CD4-positive, alpha-beta T cell treated with Interferon gamma for 1 hour (primary cell): ENCODE results near the gene EID3.
"Not testable (repeated sequence)": the region's sequence is repeated elsewhere in the genome, so short reads cannot be mapped to it uniquely, and the experiment has no call there.

Source experiments
- DNase-seq: peaks from one replicate; pipeline ENCODE4 v3.0.0-alpha.2; 2020

EID3 gene

GRCh38 chr12:104290320-104290719 lies 13.2 kb upstream of the EID3 start:
- no peak for DNase-seq

GRCh38 chr12:104290855-104291254 lies 12.7 kb upstream of the EID3 start:
- no peak for DNase-seq

- no peak for DNase-seq
Measured at GRCh38 chr12:104291867-104292524, 11.5 kb upstream of the EID3 start.

- DNase-seq: no peak
Measured at GRCh38 chr12:104292872-104293794, 10.4 kb upstream of the EID3 start.

GRCh38 chr12:104294158-104294859 lies 9.2 kb upstream of the EID3 start:
- not testable (repeated sequence) for DNase-seq

- no peak for DNase-seq
Measured at GRCh38 chr12:104294927-104295668, 8.4 kb upstream of the EID3 start.

GRCh38 chr12:104295954-104296353 lies 7.6 kb upstream of the EID3 start:
- DNase-seq: no peak

- no peak for DNase-seq
Measured at GRCh38 chr12:104296718-104297117, 6.8 kb upstream of the EID3 start.

GRCh38 chr12:104297477-104298113 lies 5.9 kb upstream of the EID3 start:
- no peak for DNase-seq

GRCh38 chr12:104299842-104300481 lies 3.6 kb upstream of the EID3 start:
- DNase-seq: no peak

GRCh38 chr12:104304261-104305009 lies 896 bp downstream of the EID3 start:
- no peak for DNase-seq

- DNase-seq: no peak
Measured at GRCh38 chr12:104305349-104305748, 1.8 kb downstream of the EID3 start.

GRCh38 chr12:104306376-104306775 lies 2.8 kb downstream of the EID3 start:
- no peak for DNase-seq

GRCh38 chr12:104306943-104307654 lies 3.6 kb downstream of the EID3 start:
- DNase-seq: no peak

GRCh38 chr12:104307655-104308000 lies 4.1 kb downstream of the EID3 start:
- no peak for DNase-seq

GRCh38 chr12:104309446-104309993 lies 6.0 kb downstream of the EID3 start:
- no peak for DNase-seq

- DNase-seq: no peak
Measured at GRCh38 chr12:104310751-104311633, 7.5 kb downstream of the EID3 start.

GRCh38 chr12:104312202-104312601 lies 8.7 kb downstream of the EID3 start:
- no peak for DNase-seq

GRCh38 chr12:104312654-104313053 lies 9.1 kb downstream of the EID3 start:
- no peak for DNase-seq
